Tibial nerve (tissue), 4 donors: ENCODE data around the gene CTRB1.

Experiments
- CTCF ChIP-seq, 5 experiments: fragments of 200-600 bp in 3 of 5; fragments of 450-650 bp in 2 of 5; sonication (generic) in 3 of 5; IDR thresholded peaks; one replicate each; pipeline ENCODE4 v1.5.1; 2016 to 2019; ENCODE audit warnings: antibody characterized with exemption in 5 of 5, mild to moderate bottlenecking in 3 of 5, moderate library complexity in 2 of 5
- EP300 ChIP-seq, 2 donors: sonication (generic); formaldehyde crosslinking; IDR thresholded peaks; one replicate each; pipeline ENCODE4 v1.6.1; 2017; ENCODE audit warnings: antibody characterized with exemption in 2 of 2, mild to moderate bottlenecking in 1 of 2
- POLR2A ChIP-seq, 2 donors: fragments of 450-650 bp; IDR thresholded peaks; one replicate each; pipeline ENCODE4 v1.6.1; 2017; ENCODE audit warnings: antibody characterized with exemption in 2 of 2, mild to moderate bottlenecking in 2 of 2, moderate library complexity in 2 of 2

- TF ChIP-seq CTCF (IDR thresholded peaks at IDR 0.05) (no peak), POLR2A (IDR thresholded peaks at IDR 0.05) (no peak), EP300 (IDR thresholded peaks at IDR 0.05) (no peak)
These were observed 18.1 kb downstream of the CTRB1 start for GRCh38 chr16:75236736-75237397.
